ENCODE data around the gene GARIN5A. TPM values are rescaled to one million over a fixed set of nuclear protein-coding genes. Genes with fewer than 3 reads are reported as not detected.
A peak's percentile ranks its signal among the peaks of the same experiment; 100 is the strongest.

Gene GARIN5A
- total and polyA plus RNA-seq, 10 donors, result 0.42 to 1.4 (median 0.54) TPM; not detected in 6

GRCh38 chr19:50519006-50519575 lies 42.4 kb upstream of the GARIN5A start:
- Histone ChIP-seq H3K4me3 (no peak overlapping the region), H3K36me3 (no peaks in the 10 kb centered on the region), H3K9me3 (no peaks in the 10 kb centered on the region), H3K4me1 (no peaks in the 10 kb centered on the region), H3K27me3 (replicated peaks in 1 of 7) (peaks cover 0 to 54% (median 5%) of the 10 kb centered on the region in 7 donors), H3K27ac (no peak overlapping the region)
- TF ChIP-seq POLR2AphosphoS5 (IDR thresholded peaks at IDR 0.05) (peak in 1 of 3 donors; percentile 14), POLR2A (IDR thresholded peaks at IDR 0.05) (no peak)
- peak; percentile 71 for DNase-seq
- 96 to 98% (median 96%) methylated on average over 36 to 40 of the region's 40 CpGs for WGBS, 5 donors
- intact Hi-C loops (cut with DNase I; ENCODE audit: low total_unique reads), result no loop called here

GRCh38 chr19:50518091-50519005 lies 41.7 kb upstream of the GARIN5A start:
- Histone ChIP-seq H3K9me3 (no peaks in the 10 kb centered on the region), H3K27me3 (replicated peaks in 1 of 7) (peaks cover 0 to 60% (median 5%) of the 10 kb centered on the region in 7 donors), H3K4me1 (no peaks in the 10 kb centered on the region), H3K4me3 (no peak overlapping the region), H3K27ac (no peak overlapping the region), H3K36me3 (no peaks in the 10 kb centered on the region)
- peak; percentile 68 for DNase-seq
- WGBS, 5 donors, result 94 to 96% (median 96%) methylated on average over 67 to 87 of the region's 87 CpGs
- intact Hi-C loops (cut with DNase I; ENCODE audit: low total_unique reads), result no loop called here
- TF ChIP-seq POLR2AphosphoS5 (IDR thresholded peaks at IDR 0.05) (peak in 1 of 3 donors; percentile 61), POLR2A (IDR thresholded peaks at IDR 0.05) (no peak)

- intact Hi-C loops (cut with DNase I; ENCODE audit: low total_unique reads), result no loop called here
- H3K27ac ChIP-seq, result no peak overlapping the region
- no peaks in the 10 kb centered on the region for H3K36me3 ChIP-seq
- H3K27me3 ChIP-seq (replicated peaks in 1 of 7), result peaks cover 0 to 60% (median 5%) of the 10 kb centered on the region in 7 donors
- no peak for DNase-seq
- no peaks in the 10 kb centered on the region for H3K4me1 ChIP-seq
- no peak for TF ChIP-seq POLR2A (IDR thresholded peaks at IDR 0.05)
- no peak for TF ChIP-seq POLR2AphosphoS5 (IDR thresholded peaks at IDR 0.05)
- TF ChIP-seq, protein P1, sequence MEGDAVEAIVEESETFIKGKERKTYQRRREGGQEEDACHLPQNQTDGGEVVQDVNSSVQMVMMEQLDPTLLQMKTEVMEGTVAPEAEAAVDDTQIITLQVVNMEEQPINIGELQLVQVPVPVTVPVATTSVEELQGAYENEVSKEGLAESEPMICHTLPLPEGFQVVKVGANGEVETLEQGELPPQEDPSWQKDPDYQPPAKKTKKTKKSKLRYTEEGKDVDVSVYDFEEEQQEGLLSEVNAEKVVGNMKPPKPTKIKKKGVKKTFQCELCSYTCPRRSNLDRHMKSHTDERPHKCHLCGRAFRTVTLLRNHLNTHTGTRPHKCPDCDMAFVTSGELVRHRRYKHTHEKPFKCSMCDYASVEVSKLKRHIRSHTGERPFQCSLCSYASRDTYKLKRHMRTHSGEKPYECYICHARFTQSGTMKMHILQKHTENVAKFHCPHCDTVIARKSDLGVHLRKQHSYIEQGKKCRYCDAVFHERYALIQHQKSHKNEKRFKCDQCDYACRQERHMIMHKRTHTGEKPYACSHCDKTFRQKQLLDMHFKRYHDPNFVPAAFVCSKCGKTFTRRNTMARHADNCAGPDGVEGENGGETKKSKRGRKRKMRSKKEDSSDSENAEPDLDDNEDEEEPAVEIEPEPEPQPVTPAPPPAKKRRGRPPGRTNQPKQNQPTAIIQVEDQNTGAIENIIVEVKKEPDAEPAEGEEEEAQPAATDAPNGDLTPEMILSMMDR (IDR thresholded peaks at IDR 0.05 in 8 of 11, conservative IDR thresholded peaks at IDR 0.05 in 3 of 11), result no peak
- H3K4me3 ChIP-seq, result no peak overlapping the region
- H3K9me3 ChIP-seq, result no peaks in the 10 kb centered on the region
- 95 to 97% (median 97%) methylated on average over 34 to 37 of the region's 37 CpGs for WGBS, 5 donors
These were observed 41.0 kb upstream of the GARIN5A start for GRCh38 chr19:50517704-50518075.

- DNase-seq, result peak; percentile 71
- no peak overlapping the region for H3K4me3 ChIP-seq
- WGBS, 5 donors, result 68 to 85% (median 74%) methylated on average over 46 to 53 of the region's 53 CpGs
- H3K9me3 ChIP-seq, result no peaks in the 10 kb centered on the region
- intact Hi-C loops (cut with DNase I; ENCODE audit: low total_unique reads), result no loop called here
- H3K27ac ChIP-seq, result no peak overlapping the region
- H3K4me1 ChIP-seq, result peaks cover 0 to 3% (median 0%) of the 10 kb centered on the region in 6 donors
- TF ChIP-seq POLR2A (IDR thresholded peaks at IDR 0.05) (no peak), POLR2AphosphoS5 (IDR thresholded peaks at IDR 0.05) (no peak)
- TF ChIP-seq, protein P1 (IDR thresholded peaks at IDR 0.05 in 8 of 11, conservative IDR thresholded peaks at IDR 0.05 in 3 of 11), result no peak
- H3K27me3 ChIP-seq (replicated peaks in 1 of 7), result peaks cover 0 to 60% (median 5%) of the 10 kb centered on the region in 7 donors
- H3K36me3 ChIP-seq, result no peaks in the 10 kb centered on the region
These were observed 40.5 kb upstream of the GARIN5A start for GRCh38 chr19:50516964-50517703.
